Fibroblast of lung (primary cell): ENCODE data around the gene INO80C. TPM values are rescaled to one million over a fixed set of nuclear protein-coding genes. Genes with fewer than 3 reads are reported as not detected.

Source experiments
- DNase-seq, 2 donors: peaks; one replicate each; pipeline versions ENCODE4 v3.0.0 to v3.0.0-alpha.2; 2010; ENCODE audit warnings: low read depth in 2 of 2
- H2AFZ ChIP-seq: 2 replicates; pipeline ENCODE4 v1.5.1; 2012; ENCODE audit warnings: low read length, control low read depth, inconsistent platforms
- H3K27ac ChIP-seq: 2 replicates; pipeline ENCODE4 v1.5.1; 2011; ENCODE audit warnings: low read length, control low read depth; ENCODE audit not compliant: insufficient read depth
- H3K27me3 ChIP-seq: 2 replicates; pipeline ENCODE4 v1.5.1; 2011; ENCODE audit warnings: mild to moderate bottlenecking, low read length; ENCODE audit not compliant: control insufficient read depth, insufficient read depth
- H3K36me3 ChIP-seq: 2 replicates; pipeline ENCODE4 v1.5.1; 2011; ENCODE audit warnings: low read length; ENCODE audit not compliant: control insufficient read depth, insufficient read depth
- H3K4me1 ChIP-seq: 2 replicates; pipeline ENCODE4 v1.5.1; 2011; ENCODE audit warnings: low read length; ENCODE audit not compliant: control insufficient read depth, insufficient read depth; ENCODE audit errors: extremely low read depth
- H3K4me2 ChIP-seq: 2 replicates; pipeline ENCODE4 v1.5.1; 2011; ENCODE audit warnings: low read length, control low read depth; ENCODE audit not compliant: insufficient read depth; ENCODE audit errors: extremely low read depth
- H3K4me3 ChIP-seq, 4 experiments: fragments of 200-600 bp in 1 of 4; sonication (generic) in 1 of 4; replicated peaks in 1 of 4; 2 replicates each; pipeline ENCODE4 v1.5.1; 2011 to 2016; ENCODE audit warnings: low read length in 4 of 4, low read depth in 3 of 4, mild to moderate bottlenecking in 3 of 4, control low read depth in 2 of 4, inconsistent platforms in 1 of 4, mixed read lengths in 1 of 4; ENCODE audit not compliant: insufficient read depth in 1 of 4; ENCODE audit errors: control extremely low read depth in 1 of 4
- H3K79me2 ChIP-seq: 2 replicates; pipeline ENCODE4 v1.5.1; 2012; ENCODE audit warnings: mild to moderate bottlenecking, low read length, inconsistent platforms; ENCODE audit not compliant: control insufficient read depth, insufficient read depth
- H3K9ac ChIP-seq: 2 replicates; pipeline ENCODE4 v1.5.1; 2011; ENCODE audit warnings: mild to moderate bottlenecking, low read length, control low read depth; ENCODE audit not compliant: insufficient read depth
- H3K9me3 ChIP-seq: 2 replicates; pipeline ENCODE4 v1.5.1; 2012; ENCODE audit warnings: low read depth, low read length; ENCODE audit not compliant: control insufficient read depth, insufficient read depth
- H4K20me1 ChIP-seq: 2 replicates; pipeline ENCODE4 v1.5.1; 2011; ENCODE audit warnings: low read length; ENCODE audit not compliant: control insufficient read depth, insufficient read depth; ENCODE audit errors: extremely low read depth
- EZH2 ChIP-seq: IDR thresholded peaks from 2 replicates; pipeline ENCODE4 v1.5.1; 2012; ENCODE audit warnings: low read length, control low read depth, mild to moderate bottlenecking; ENCODE audit errors: missing control alignments
- polyA plus RNA-seq, 2 donors: library from polyadenylated mRNA; depleted of rRNA in 1 of 2; stranded (reverse) in 1 of 2; unstranded in 1 of 2; fragments of >200 nt; gene quantifications; 2 replicates each; pipeline ENCODE4 v1.2.1, GENCODE V29; 2011 to 2012; ENCODE audit warnings: missing spikeins in 1 of 2
- total RNA-seq: library from RNA; depleted of rRNA; stranded (reverse); fragments of >200 nt; gene quantifications from 2 replicates; pipeline ENCODE4 v1.2.1, GENCODE V29; 2014
- TF ChIP-seq, protein P1 (sequence below), 2 donors: IDR thresholded peaks in 1 of 2; conservative IDR thresholded peaks in 1 of 2; 1 replicate in 1 of 2; 2 replicates in 1 of 2; pipeline ENCODE4 v1.5.1; 2011 to 2012; ENCODE audit warnings: low read length in 2 of 2, control low read depth in 1 of 2, inconsistent platforms in 1 of 2, low read depth in 1 of 2, mild to moderate bottlenecking in 1 of 2

Gene INO80C
- total and polyA plus RNA-seq, 2 donors (not counting 1 experiment from before 2014, with no cell fraction given) = 3.1 to 9.4 TPM

DNA sequence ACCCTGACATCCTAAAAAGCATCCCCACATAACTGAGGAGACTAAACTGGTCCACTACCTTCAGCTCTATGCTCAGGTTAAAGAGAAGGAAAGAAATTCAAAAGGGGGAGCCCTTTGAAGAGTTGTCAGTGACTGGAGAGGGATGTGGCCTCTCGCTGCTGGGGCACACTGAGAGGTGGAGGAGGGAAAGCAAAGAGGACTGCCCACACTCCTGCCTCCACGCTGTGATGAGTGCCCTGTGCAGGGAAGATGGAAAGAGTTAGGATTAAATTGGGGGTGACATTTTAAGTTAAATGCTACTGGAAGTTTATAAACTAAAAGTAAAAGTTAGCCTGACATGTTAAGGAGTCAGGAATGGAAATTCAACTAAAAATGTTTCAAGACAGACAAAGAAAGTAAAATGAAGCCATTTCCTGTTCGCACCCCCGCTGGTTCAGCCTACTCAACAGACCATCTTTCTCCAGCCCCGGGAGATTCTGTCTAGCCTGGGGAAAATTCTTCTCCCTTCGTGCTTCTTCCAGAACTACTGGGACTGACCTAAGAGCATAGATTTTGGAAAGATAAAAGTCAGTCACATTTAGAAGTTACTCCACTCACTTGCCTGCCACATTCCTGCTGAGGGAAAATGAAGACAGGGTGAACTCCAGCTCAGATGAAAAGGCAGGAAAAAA, 17.8 kb upstream of the INO80C start:
- H3K9me3 ChIP-seq = no peaks in the 10 kb centered on the region
- no peak overlapping the region for H2AFZ ChIP-seq
- no peak overlapping the region for H3K27ac ChIP-seq
- H3K79me2 ChIP-seq = no peaks in the 10 kb centered on the region
- H4K20me1 ChIP-seq = no peaks in the 10 kb centered on the region
- no peaks in the 10 kb centered on the region for H3K27me3 ChIP-seq
- no peaks in the 10 kb centered on the region for H3K36me3 ChIP-seq
- no peak overlapping the region for H3K4me3 ChIP-seq
- no peak overlapping the region for H3K9ac ChIP-seq
- TF ChIP-seq EZH2 = no peak
- TF ChIP-seq, protein P1, sequence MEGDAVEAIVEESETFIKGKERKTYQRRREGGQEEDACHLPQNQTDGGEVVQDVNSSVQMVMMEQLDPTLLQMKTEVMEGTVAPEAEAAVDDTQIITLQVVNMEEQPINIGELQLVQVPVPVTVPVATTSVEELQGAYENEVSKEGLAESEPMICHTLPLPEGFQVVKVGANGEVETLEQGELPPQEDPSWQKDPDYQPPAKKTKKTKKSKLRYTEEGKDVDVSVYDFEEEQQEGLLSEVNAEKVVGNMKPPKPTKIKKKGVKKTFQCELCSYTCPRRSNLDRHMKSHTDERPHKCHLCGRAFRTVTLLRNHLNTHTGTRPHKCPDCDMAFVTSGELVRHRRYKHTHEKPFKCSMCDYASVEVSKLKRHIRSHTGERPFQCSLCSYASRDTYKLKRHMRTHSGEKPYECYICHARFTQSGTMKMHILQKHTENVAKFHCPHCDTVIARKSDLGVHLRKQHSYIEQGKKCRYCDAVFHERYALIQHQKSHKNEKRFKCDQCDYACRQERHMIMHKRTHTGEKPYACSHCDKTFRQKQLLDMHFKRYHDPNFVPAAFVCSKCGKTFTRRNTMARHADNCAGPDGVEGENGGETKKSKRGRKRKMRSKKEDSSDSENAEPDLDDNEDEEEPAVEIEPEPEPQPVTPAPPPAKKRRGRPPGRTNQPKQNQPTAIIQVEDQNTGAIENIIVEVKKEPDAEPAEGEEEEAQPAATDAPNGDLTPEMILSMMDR (conservative IDR thresholded peaks at IDR 0.05 in 1 of 2, IDR thresholded peaks at IDR 0.05 in 1 of 2; ENCODE audit: low read depth in 1 of 2, low read length in 2 of 2) = no peak
- DNase-seq = no peak
- no peak overlapping the region for H3K4me2 ChIP-seq
- no peaks in the 10 kb centered on the region for H3K4me1 ChIP-seq

DNA sequence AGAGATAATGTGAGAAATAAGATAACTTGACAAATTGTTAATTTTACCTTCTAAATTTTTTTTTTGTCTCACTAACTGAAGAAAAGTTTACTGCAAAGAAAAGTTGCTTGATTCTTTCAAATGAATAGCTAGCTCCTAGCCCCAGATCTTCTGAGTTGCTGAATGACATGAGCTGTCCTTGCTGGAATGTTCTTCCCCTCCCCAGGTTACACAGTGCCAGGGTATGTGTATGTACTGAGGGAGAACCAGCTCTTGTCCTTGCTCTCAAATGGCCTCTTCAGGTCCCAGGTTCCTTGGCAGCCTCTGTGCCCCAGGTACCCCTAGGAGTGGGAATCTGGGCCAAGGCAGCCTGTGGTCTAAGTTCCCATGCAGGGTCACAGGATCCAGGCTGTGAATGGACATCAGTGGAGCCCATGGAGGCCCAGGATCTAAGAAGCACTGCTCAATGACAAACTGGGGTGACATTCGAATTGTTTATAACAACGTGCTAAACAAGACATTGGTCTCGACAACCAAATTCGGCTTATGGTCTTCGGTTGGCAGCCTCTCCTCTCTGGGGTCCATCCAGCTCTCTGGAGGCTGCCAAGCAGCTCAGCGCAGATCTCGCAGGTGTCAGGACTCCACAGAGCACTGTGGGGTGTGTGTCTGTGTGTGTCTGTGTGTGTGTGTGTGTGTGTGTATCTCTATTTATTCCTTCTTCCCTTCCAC, 17.1 kb upstream of the INO80C start:
- H3K9ac ChIP-seq = no peak overlapping the region

DNA sequence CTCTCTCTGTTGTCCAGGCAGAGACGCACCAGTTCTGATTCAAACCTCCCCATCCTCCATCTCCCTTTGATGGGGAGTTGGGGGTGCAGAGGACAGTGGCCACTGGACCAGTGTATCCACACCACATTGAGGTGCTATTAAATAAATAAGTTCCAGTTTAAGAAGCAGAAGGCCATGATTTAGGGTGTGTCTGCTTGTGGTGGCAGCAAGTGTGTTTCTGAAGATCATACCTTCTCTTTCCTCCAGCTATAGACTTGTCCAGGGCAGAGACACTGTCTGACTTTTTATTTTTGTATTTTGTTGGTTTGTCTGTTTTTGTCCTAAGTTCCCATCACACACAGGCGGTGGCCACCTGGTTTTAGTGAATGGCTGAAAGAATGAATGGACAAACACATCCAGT, 16.5 kb upstream of the INO80C start:
- H3K36me3 ChIP-seq = no peaks in the 10 kb centered on the region
- no peaks in the 10 kb centered on the region for H3K27me3 ChIP-seq
- H3K4me2 ChIP-seq = no peak overlapping the region
- no peaks in the 10 kb centered on the region for H3K79me2 ChIP-seq
- no peak for DNase-seq
- no peak overlapping the region for H3K4me3 ChIP-seq
- H2AFZ ChIP-seq = no peak overlapping the region
- no peak overlapping the region for H3K9ac ChIP-seq
- no peaks in the 10 kb centered on the region for H3K9me3 ChIP-seq
- no peaks in the 10 kb centered on the region for H3K4me1 ChIP-seq
- no peak for TF ChIP-seq EZH2
- TF ChIP-seq, protein P1 (conservative IDR thresholded peaks at IDR 0.05 in 1 of 2, IDR thresholded peaks at IDR 0.05 in 1 of 2; ENCODE audit: low read depth in 1 of 2, low read length in 2 of 2) = no peak
- H4K20me1 ChIP-seq = no peaks in the 10 kb centered on the region
- no peak overlapping the region for H3K27ac ChIP-seq

More for the DNA sequence above, 17.1 kb upstream of the INO80C start:
- H3K9me3 ChIP-seq = no peaks in the 10 kb centered on the region
- H3K4me3 ChIP-seq = no peak overlapping the region
- H4K20me1 ChIP-seq = no peaks in the 10 kb centered on the region
- no peak overlapping the region for H2AFZ ChIP-seq
- no peak overlapping the region for H3K27ac ChIP-seq
- DNase-seq = no peak
- no peaks in the 10 kb centered on the region for H3K27me3 ChIP-seq
- no peaks in the 10 kb centered on the region for H3K4me1 ChIP-seq
- H3K36me3 ChIP-seq = no peaks in the 10 kb centered on the region
- no peaks in the 10 kb centered on the region for H3K79me2 ChIP-seq
- no peak for TF ChIP-seq EZH2
- TF ChIP-seq, protein P1 (conservative IDR thresholded peaks at IDR 0.05 in 1 of 2, IDR thresholded peaks at IDR 0.05 in 1 of 2; ENCODE audit: low read depth in 1 of 2, low read length in 2 of 2) = no peak
- no peak overlapping the region for H3K4me2 ChIP-seq
